ENCODE results near the gene ZNF619. TPM values are rescaled to one million over a fixed set of nuclear protein-coding genes. Genes with fewer than 3 reads are reported as not detected.

The ZNF619 gene
- total RNA-seq, 2 experiments from 2014 or later: 4.2 to 4.7 TPM

DNA sequence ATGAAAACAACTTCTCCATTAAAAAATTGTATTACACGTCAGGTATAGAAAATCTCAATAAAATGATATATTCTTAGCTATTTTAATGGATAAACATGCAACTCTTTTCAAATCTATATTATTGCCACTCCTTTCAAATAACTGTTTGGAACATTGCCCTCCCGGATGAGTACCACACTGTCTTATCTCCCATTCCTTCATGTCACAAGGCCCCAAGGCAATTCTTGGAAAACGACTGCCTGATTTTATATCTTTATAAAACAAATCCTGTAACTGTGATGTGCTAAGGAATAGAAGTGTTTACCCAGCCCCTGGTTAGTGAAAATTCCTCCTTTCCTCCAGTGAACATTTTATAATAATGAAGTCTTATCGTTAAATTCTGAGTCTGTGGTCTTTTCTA lies 6.2 kb upstream of the ZNF619 start:
- no peaks in the 10 kb centered on the region for H3K27me3 Mint-ChIP-seq (ENCODE audit: low read depth)
- no peak for DNase-seq
- no peaks in the 10 kb centered on the region for H3K9me3 Mint-ChIP-seq
- peaks cover 15% of the 10 kb centered on the region for H3K36me3 Mint-ChIP-seq (ENCODE audit: low read depth)
- CTCF ChIA-PET: interaction anchor here (0.6 kb wide), 1 partner anchor 12 kb away, joined by 3 read pairs; no protein-coding TSS in a partner anchor
- peaks cover 2% of the 10 kb centered on the region for H3K4me1 Mint-ChIP-seq (ENCODE audit: low read depth)
- intact Hi-C loops (cut with micrococcal nuclease): no loop called here
- no peak overlapping the region for H3K4me3 Mint-ChIP-seq
- no peak overlapping the region for H3K27ac Mint-ChIP-seq

DNA sequence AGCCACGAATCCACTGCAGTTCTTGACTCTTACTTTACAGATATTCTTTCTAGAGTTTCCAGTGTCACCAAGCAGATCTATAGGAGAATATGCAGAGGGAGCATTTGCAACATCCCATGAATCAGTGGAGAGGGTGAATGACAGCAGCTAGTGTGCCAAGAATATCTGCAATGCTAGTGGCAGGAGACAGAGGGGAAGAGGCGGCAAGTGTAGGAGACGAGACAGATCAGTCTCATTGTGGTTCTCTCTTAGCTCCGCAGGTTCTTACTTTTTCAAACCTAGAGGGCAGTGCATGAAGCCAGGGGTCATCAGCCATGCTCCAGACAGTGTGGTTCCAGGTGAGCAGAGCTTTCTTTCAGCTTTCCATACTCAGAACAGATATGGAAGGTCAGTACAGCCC lies 744 bp downstream of the ZNF619 start:
- intact Hi-C loops (cut with micrococcal nuclease): loop anchor here (1.0 to 2.0 kb wide), 3 partner anchors 25 to 47 kb away; partner anchors contain the start of gene ZNF621

DNA sequence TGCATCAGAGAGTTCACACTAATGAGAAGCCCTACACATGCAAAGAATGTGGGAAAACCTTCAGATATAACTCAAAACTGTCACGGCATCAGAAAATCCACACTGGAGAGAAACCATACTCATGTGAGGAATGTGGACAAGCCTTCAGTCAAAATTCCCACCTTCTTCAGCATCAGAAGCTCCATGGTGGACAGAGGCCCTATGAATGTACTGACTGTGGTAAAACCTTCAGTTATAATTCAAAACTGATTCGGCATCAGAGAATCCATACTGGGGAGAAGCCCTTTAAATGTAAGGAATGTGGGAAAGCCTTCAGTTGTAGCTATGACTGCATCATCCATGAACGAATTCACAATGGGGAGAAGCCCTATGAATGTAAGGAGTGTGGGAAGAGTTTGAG lies 10.2 kb downstream of the ZNF619 start:
- H3K27ac Mint-ChIP-seq: no peak overlapping the region
- H3K4me3 Mint-ChIP-seq: no peak overlapping the region

More for the DNA sequence above, 744 bp downstream of the ZNF619 start:
- Mint-ChIP-seq H3K4me3 (peak overlapping the region; percentile 84), H3K36me3 (ENCODE audit: low read depth) (peaks cover 9% of the 10 kb centered on the region), H3K4me1 (ENCODE audit: low read depth) (peaks cover 10% of the 10 kb centered on the region), H3K27me3 (ENCODE audit: low read depth) (no peaks in the 10 kb centered on the region), H3K9me3 (no peaks in the 10 kb centered on the region), H3K27ac (no peak overlapping the region)
- no peak for DNase-seq
- CTCF ChIA-PET: interaction anchor here (1.1 to 2.2 kb wide), 2 partner anchors 28 to 109 kb away, joined by 3 to 5 read pairs; partner anchors contain the start of gene ZNF620

DNA sequence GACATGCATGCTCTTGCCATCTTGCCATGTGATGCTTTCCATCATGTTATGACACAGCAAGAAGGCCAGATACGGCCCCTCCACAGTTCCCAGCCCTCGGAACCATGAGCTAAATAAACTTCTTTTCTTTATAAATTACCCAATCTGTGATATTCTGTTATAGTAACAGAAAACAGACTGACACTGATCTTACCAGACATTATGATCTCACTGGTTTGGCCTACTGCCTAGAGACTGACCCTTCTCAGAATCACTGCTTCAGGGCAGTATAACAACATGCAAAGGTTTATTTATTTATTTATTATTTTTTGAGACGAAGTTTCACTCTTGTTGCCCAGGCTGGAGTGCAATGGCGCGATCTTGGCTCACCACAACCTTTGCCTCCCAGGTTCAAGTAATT lies 14.0 kb downstream of the ZNF619 start:
- Mint-ChIP-seq H3K9me3 (peaks cover 24% of the 10 kb centered on the region), H3K27me3 (ENCODE audit: low read depth) (no peaks in the 10 kb centered on the region), H3K4me3 (no peak overlapping the region), H3K4me1 (ENCODE audit: low read depth) (no peaks in the 10 kb centered on the region), H3K27ac (no peak overlapping the region), H3K36me3 (ENCODE audit: low read depth) (peaks cover 32% of the 10 kb centered on the region)
- CTCF ChIA-PET: interaction anchor here (1.0 kb wide), 1 partner anchor 11 kb away, joined by 3 read pairs; no protein-coding TSS in a partner anchor
- DNase-seq: no peak
- intact Hi-C loops (cut with micrococcal nuclease): no loop called here

More for the DNA sequence above, 10.2 kb downstream of the ZNF619 start:
- DNase-seq: no peak
- peaks cover 41% of the 10 kb centered on the region for H3K36me3 Mint-ChIP-seq (ENCODE audit: low read depth)
- CTCF ChIA-PET: no interaction called here
- H3K9me3 Mint-ChIP-seq: peaks cover 24% of the 10 kb centered on the region
- peaks cover 2% of the 10 kb centered on the region for H3K4me1 Mint-ChIP-seq (ENCODE audit: low read depth)
- intact Hi-C loops (cut with micrococcal nuclease): no loop called here
- H3K27me3 Mint-ChIP-seq (ENCODE audit: low read depth): no peaks in the 10 kb centered on the region

- Mint-ChIP-seq H3K4me3 (no peak overlapping the region), H3K36me3 (ENCODE audit: low read depth) (peaks cover 5% of the 10 kb centered on the region), H3K27me3 (ENCODE audit: low read depth) (no peaks in the 10 kb centered on the region), H3K27ac (no peak overlapping the region), H3K9me3 (peaks cover 1% of the 10 kb centered on the region), H3K4me1 (ENCODE audit: low read depth) (no peaks in the 10 kb centered on the region)
- intact Hi-C loops (cut with micrococcal nuclease): no loop called here
- no peak for DNase-seq
- CTCF ChIA-PET: no interaction called here
Measured at GRCh38 chr3:40494698-40495097, 17.8 kb downstream of the ZNF619 start.

DNA sequence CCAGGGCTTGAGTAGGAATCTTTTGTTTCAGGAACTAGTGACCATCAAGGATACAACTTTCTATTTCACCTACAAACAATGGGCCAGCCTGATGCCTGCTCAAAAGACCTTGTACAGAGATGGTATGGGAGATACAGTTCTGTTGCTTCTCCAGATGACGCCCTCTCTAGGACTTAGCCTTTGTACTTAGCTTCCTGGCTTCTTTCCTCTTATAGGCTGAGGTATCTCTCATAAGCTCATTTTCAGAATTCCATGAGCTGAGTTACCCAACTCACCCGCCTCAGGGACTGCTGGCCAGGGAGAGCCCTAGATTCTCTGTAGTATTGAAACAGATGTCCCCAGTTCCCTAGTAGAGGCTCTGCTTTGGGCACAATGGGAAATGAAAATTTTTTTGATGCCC lies 20.4 kb downstream of the ZNF619 start:
- CTCF ChIA-PET: interaction anchor here (0.5 kb wide), 1 partner anchor 83 kb away, joined by 3 read pairs; no protein-coding TSS in a partner anchor
- no peaks in the 10 kb centered on the region for H3K9me3 Mint-ChIP-seq
- no peak overlapping the region for H3K27ac Mint-ChIP-seq
- no peak for DNase-seq
- H3K4me1 Mint-ChIP-seq (ENCODE audit: low read depth): no peaks in the 10 kb centered on the region
- intact Hi-C loops (cut with micrococcal nuclease): no loop called here
- H3K36me3 Mint-ChIP-seq (ENCODE audit: low read depth): no peaks in the 10 kb centered on the region
- no peak overlapping the region for H3K4me3 Mint-ChIP-seq
- H3K27me3 Mint-ChIP-seq (ENCODE audit: low read depth): no peaks in the 10 kb centered on the region

DNA sequence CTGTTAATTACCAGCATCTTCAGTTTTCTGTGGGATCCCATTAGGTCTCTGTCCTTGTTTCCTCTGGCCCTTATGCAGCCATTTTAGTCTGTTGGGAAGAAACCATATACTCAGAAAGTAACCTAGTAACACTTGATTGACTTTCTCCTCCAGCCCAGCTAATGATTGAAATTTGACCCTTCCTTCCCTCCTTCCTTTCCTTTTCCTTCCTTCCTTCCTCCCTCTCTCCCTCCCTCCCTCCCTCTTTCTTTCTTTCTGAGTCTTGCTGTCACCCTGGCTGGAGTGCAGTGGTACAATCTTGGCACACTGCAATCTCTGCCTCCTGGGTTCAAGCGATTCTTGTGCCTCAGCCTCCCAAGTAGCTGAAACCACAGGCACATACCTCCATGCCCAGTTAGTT lies 23.0 kb downstream of the ZNF619 start:
- no peak for DNase-seq
- intact Hi-C loops (cut with micrococcal nuclease): no loop called here
- Mint-ChIP-seq H3K9me3 (no peaks in the 10 kb centered on the region), H3K4me3 (no peak overlapping the region), H3K36me3 (ENCODE audit: low read depth) (no peaks in the 10 kb centered on the region), H3K27me3 (ENCODE audit: low read depth) (no peaks in the 10 kb centered on the region), H3K4me1 (ENCODE audit: low read depth) (peaks cover 5% of the 10 kb centered on the region), H3K27ac (no peak overlapping the region)
- CTCF ChIA-PET: no interaction called here

DNA sequence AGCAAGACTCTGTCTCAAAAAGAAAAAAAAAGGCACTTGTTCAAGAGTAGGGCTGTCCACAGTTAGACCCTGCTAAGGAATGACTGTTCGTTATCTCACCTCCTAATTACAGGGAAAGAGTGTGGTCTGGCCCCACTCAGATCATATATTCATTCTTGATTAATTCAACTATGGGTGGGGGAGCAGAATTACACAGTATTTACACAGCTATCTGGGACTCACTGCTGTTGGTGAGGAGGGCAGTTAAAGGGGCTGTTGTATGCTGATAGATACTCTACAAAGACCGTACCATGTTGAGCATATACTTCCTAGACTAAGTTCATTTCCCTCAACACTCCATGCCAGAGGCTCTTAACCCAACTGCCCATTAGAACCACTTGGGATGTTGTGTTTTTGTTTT lies 25.1 kb downstream of the ZNF619 start:
- H3K9me3 Mint-ChIP-seq: no peaks in the 10 kb centered on the region
- peaks cover 16% of the 10 kb centered on the region for H3K4me1 Mint-ChIP-seq (ENCODE audit: low read depth)

DNA sequence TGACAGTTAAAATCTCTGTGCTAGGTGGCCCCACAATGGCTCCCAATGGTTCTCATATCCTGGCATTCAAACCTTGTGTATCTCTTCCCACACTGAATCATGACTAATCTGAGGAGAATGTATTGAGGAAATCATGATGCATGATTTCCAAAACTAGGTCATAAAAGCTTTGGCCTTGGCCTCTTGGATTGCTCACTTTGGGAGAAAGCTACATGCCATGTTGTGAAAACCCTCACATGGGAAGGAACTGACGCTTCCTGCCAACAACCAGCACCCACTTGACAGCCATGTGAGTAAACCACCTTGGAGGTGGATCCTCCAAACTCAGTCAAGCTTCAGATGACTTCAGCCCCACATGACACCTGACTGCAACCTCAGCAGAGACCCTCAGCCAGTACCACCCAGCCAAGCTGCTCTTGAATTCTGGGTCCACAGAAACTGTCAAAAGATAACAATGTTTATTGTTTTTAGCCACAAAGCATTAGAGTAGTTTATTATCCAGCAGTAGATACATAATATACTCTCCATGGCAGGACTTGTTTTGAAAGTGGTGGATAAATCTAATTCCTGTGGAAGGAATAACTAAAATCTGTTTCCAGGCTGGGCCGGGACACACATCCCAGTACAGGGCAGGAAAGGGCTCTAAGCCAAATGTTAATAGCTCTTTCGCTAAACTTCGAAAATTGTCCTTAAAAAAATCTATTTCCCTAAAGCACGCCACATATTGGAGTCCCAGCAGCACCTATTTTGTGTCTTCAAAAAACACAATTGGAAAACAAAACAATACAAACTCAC lies 27.9 kb downstream of the ZNF619 start:
- CTCF ChIA-PET: interaction anchor here (0.5 to 1.8 kb wide), 8 partner anchors 19 to 488 kb away, joined by 3 to 5 read pairs (median 4); partner anchors contain the start of gene ZNF619
- Mint-ChIP-seq H3K27me3 (ENCODE audit: low read depth) (no peaks in the 10 kb centered on the region), H3K36me3 (ENCODE audit: low read depth) (peaks cover 12% of the 10 kb centered on the region), H3K4me1 (ENCODE audit: low read depth) (peaks cover 16% of the 10 kb centered on the region), H3K27ac (no peak overlapping the region), H3K4me3 (peak overlapping the region; percentile 86), H3K9me3 (no peaks in the 10 kb centered on the region)
- intact Hi-C loops (cut with micrococcal nuclease): loop anchor here (2.0 kb wide), 2 partner anchors 28 to 52 kb away; partner anchors contain the start of gene ZNF619
- DNase-seq: peak; percentile 26

More for the DNA sequence above, 25.1 kb downstream of the ZNF619 start:
- H3K27me3 Mint-ChIP-seq (ENCODE audit: low read depth): no peaks in the 10 kb centered on the region
- H3K4me3 Mint-ChIP-seq: no peak overlapping the region
- intact Hi-C loops (cut with micrococcal nuclease): no loop called here
- no peak for DNase-seq
- peaks cover 3% of the 10 kb centered on the region for H3K36me3 Mint-ChIP-seq (ENCODE audit: low read depth)
- no peak overlapping the region for H3K27ac Mint-ChIP-seq
- CTCF ChIA-PET: no interaction called here

- CTCF ChIA-PET: interaction anchor here (0.5 to 1.8 kb wide), 10 partner anchors 18 to 489 kb away, joined by 3 to 6 read pairs (median 4); partner anchors contain the start of gene ZNF619
- Mint-ChIP-seq H3K4me3 (peak within 1 kb of the TSS; percentile 86), H3K27ac (peak within 1 kb of the TSS; percentile 56), H3K9me3 (no peaks in the 10 kb centered on the region), H3K27me3 (ENCODE audit: low read depth) (no peaks in the 10 kb centered on the region), H3K4me1 (ENCODE audit: low read depth) (peaks cover 16% of the 10 kb centered on the region), H3K36me3 (ENCODE audit: low read depth) (peaks cover 19% of the 10 kb centered on the region)
- intact Hi-C loops (cut with micrococcal nuclease): loop anchor here (1.0 to 2.0 kb wide), 3 partner anchors 18 to 53 kb away; partner anchors contain the start of genes ZNF619 and ZNF621
- DNase-seq: peak; percentile 54
Measured at GRCh38 chr3:40505599-40506462, 28.9 kb downstream of the ZNF619 start, which contains the start of gene ZNF620. Gene ZNF620 (plus strand): TSS chr3:40506039. CDS start chr3:40506353, 314 bp downstream.

- CTCF ChIA-PET: no interaction called here
- Mint-ChIP-seq H3K9me3 (no peaks in the 10 kb centered on the region), H3K27ac (no peak overlapping the region), H3K36me3 (ENCODE audit: low read depth) (peaks cover 43% of the 10 kb centered on the region), H3K27me3 (ENCODE audit: low read depth) (no peaks in the 10 kb centered on the region), H3K4me3 (no peak overlapping the region), H3K4me1 (ENCODE audit: low read depth) (peaks cover 4% of the 10 kb centered on the region)
- intact Hi-C loops (cut with micrococcal nuclease): no loop called here
- no peak for DNase-seq
Measured at GRCh38 chr3:40511031-40511718, 34.3 kb downstream of the ZNF619 start.

Measured in activated naive CD4-positive, alpha-beta T cell treated with anti-CD3 and anti-CD28 coated beads for 36 hours (primary cell).